ENCODE results near the gene RBM22.

- TF ChIP-seq CTCF (conservative IDR thresholded peaks at IDR 0.05) (no peak), EZH2 (IDR thresholded peaks at IDR 0.05; ENCODE audit: low read depth) (no peak)
These were observed 30.5 kb downstream of the RBM22 start for GRCh38 chr5:150670275-150670947.
